LNCAP (cell line): Measurements from ENCODE around the gene PROSER3.

Experiments
- CTCF ChIP-seq: fragments of 450-650 bp; IDR thresholded peaks from 2 replicates; pipeline ENCODE4 v1.5.1; 2017; ENCODE audit warnings: mild to moderate bottlenecking

The PROSER3 gene

GRCh38 chr19:35738021-35738886 is 19.7 kb upstream of the PROSER3 start:
- TF ChIP-seq CTCF: no peak

- no peak for TF ChIP-seq CTCF
Measured at GRCh38 chr19:35738887-35739229, 19.1 kb upstream of the PROSER3 start.

GRCh38 chr19:35739275-35740107 is 18.5 kb upstream of the PROSER3 start:
- TF ChIP-seq CTCF: no peak

GRCh38 chr19:35740108-35740422 is 17.9 kb upstream of the PROSER3 start:
- TF ChIP-seq CTCF: no peak

- peak; percentile 29; the same call in 1 of the 2 replicates for TF ChIP-seq CTCF
Measured at GRCh38 chr19:35740423-35741202, 17.4 kb upstream of the PROSER3 start.

GRCh38 chr19:35741203-35741515 is 16.8 kb upstream of the PROSER3 start:
- TF ChIP-seq CTCF: no peak

- no peak for TF ChIP-seq CTCF
Measured at GRCh38 chr19:35742121-35742724, 15.8 kb upstream of the PROSER3 start, which contains the start of gene IGFLR1. Gene IGFLR1, minus strand, starts transcription at chr19:35742452. Its CDS starts 1,272 bp downstream, at chr19:35741180.
